Choroid plexus epithelial cell (primary cell): ENCODE measurements around the gene ZKSCAN5.

ENCODE experiments used
- DNase-seq: peaks from one replicate; pipeline ENCODE4 v3.0.0-alpha.2; 2010; ENCODE audit warnings: low read depth
- H3K4me3 ChIP-seq: 2 replicates; pipeline ENCODE4 v1.5.1; 2011; ENCODE audit warnings: low read depth, mild to moderate bottlenecking, control low read depth, low read length, moderate library complexity
- TF ChIP-seq, protein P1 (sequence below): conservative IDR thresholded peaks from 2 replicates; pipeline ENCODE4 v1.5.1; 2011; ENCODE audit warnings: low read depth, mild to moderate bottlenecking, control low read depth, inconsistent platforms, low read length, moderate library complexity

The ZKSCAN5 gene

DNA sequence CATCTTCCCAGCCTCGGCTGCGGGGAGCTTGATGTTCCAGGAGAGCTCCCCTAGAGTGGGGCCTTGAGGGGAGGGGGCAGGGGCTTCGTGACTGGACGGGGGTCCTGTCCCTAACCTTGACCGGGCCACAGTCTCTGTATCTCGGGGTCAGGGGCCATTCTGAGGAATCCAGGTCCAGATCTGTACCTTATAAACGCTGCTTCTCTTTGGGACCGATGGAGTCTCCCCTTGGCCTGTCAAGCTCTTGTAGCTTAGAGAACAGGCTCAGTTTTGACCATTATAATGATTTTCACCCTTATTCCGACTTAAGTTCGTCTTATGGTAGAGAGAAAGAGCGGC, 831 bp downstream of the ZKSCAN5 start:
- H3K4me3 ChIP-seq: peak overlapping the region; percentile 74
- TF ChIP-seq, protein P1, sequence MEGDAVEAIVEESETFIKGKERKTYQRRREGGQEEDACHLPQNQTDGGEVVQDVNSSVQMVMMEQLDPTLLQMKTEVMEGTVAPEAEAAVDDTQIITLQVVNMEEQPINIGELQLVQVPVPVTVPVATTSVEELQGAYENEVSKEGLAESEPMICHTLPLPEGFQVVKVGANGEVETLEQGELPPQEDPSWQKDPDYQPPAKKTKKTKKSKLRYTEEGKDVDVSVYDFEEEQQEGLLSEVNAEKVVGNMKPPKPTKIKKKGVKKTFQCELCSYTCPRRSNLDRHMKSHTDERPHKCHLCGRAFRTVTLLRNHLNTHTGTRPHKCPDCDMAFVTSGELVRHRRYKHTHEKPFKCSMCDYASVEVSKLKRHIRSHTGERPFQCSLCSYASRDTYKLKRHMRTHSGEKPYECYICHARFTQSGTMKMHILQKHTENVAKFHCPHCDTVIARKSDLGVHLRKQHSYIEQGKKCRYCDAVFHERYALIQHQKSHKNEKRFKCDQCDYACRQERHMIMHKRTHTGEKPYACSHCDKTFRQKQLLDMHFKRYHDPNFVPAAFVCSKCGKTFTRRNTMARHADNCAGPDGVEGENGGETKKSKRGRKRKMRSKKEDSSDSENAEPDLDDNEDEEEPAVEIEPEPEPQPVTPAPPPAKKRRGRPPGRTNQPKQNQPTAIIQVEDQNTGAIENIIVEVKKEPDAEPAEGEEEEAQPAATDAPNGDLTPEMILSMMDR: no peak
- peak; percentile 34 for DNase-seq

DNA sequence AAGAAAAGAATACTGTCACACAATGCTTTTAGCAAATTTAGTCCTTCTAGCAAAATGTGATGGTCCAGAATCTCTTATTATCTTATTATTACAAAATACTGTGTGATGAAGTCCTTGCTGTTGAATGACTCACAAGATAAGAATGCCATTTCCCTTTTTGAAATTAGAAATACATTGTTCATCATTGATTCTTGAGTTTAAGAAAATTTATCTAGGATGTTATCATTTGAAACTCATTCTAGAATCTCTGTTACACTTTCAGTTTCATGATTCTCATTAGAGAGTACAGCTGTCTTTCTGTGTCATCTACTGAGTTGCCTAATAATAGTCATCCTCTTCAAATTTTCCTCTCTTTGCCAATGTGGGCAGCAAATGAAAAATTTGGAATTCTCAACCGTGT, 9.6 kb downstream of the ZKSCAN5 start:
- TF ChIP-seq, protein P1: no peak
- no peak overlapping the region for H3K4me3 ChIP-seq
- DNase-seq: peak; percentile 49

DNA sequence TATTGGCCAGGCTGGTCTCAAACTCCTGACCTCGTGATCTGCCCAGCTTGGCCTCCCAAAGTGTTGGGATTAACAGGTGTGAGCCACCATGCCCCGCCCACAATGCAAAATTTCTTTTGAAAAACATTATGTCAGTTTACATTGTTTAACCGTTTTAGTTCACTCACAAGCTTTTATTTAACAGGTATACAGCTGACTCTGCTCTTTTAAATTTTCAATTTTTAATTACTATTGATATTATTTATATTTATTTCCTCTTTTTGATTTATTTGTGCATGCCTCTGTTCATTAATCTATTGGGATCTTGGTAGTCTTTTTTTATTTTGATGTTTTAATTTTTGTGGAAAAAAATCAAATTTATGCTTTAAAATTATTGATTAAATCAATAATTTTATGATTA, 16.9 kb downstream of the ZKSCAN5 start:
- TF ChIP-seq, protein P1: no peak
- no peak for DNase-seq
- H3K4me3 ChIP-seq: no peak overlapping the region

DNA sequence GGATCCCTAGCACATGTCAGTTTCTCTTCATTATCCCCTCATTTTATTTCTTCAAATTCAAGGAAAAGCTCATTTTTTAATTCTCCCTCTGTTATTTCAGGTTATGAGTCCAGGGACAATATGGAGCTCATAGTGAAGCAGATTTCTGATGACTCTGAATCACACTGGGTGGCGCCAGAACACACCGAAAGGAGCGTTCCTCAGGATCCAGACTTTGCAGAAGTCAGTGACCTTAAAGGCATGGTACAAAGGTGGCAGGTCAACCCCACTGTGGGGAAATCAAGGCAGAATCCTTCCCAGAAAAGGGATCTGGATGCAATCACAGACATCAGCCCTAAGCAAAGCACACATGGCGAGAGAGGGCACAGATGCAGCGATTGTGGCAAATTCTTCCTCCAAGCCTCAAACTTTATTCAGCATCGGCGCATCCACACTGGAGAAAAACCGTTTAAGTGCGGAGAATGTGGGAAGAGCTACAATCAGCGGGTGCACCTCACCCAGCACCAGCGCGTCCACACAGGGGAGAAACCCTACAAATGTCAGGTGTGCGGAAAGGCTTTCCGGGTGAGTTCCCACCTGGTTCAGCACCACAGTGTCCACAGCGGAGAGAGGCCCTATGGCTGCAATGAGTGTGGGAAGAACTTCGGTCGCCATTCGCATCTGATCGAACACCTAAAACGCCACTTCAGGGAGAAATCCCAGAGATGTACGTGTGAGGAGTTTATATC, 21.4 kb downstream of the ZKSCAN5 start:
- TF ChIP-seq, protein P1: peak; percentile 47
- DNase-seq: peak; percentile 30
- no peak overlapping the region for H3K4me3 ChIP-seq

DNA sequence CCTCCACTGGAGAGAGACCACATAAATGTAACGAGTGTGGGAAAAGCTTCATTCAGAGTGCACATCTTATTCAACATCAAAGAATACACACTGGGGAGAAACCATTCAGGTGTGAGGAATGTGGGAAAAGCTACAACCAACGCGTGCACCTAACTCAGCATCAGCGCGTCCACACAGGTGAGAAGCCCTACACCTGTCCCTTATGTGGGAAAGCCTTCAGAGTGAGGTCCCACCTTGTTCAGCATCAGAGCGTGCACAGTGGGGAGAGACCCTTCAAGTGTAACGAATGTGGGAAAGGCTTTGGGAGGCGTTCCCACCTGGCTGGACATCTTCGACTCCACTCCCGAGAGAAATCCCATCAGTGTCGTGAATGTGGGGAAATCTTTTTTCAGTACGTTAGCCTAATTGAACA, 26.9 kb downstream of the ZKSCAN5 start:
- peak; percentile 11 for DNase-seq
- TF ChIP-seq, protein P1: no peak
- no peak overlapping the region for H3K4me3 ChIP-seq

DNA sequence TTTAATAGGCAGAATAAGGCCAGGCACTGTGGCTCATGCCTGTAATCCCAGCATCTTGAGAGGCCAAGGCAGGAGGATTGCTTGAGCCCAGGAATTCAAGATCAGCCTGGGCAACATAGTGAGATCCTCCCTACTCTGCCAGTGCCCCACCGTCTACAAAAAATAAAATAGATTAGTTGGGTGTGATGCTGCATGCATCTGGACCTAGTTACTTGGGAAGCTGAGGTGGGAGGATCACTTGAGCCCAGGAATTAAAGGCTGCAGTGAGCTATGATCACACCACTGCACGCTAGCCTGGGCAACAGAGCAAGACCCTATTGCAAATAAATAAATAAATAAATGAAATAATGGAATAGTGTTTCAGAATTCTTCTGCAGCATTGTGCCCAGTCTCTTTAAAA, 31.2 kb downstream of the ZKSCAN5 start:
- TF ChIP-seq, protein P1: no peak
- H3K4me3 ChIP-seq: no peak overlapping the region
- DNase-seq: no peak

DNA sequence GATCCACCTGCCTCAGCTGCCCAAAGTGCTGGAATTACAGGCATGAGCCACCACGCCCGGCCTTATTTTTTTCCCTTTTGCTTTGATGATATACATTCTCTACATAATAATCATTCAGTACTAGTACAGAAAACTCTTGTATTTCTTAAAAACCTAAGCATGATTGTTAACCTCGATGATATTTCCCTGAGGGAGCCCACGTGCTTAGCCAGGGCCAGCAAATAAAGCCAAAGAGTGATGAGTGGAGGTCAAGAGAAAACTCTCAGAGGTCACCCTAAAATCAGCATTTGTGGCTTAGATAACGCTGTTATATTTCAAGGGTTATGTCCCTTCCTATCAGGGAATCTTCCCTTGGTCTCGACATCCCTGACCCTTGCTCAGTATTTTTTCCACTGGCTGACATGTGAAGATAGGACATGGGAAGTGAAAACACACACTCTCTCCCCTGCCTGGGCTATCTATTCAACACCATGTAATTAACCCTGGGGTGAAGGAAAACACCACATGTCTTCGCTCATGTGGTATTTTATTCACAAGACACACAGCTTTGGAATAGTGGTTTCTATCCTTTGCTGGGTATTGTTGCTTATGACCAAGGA, 34.9 kb downstream of the ZKSCAN5 start:
- no peak for DNase-seq
- H3K4me3 ChIP-seq: no peak overlapping the region
- TF ChIP-seq, protein P1: no peak
